NCI-H1092 (cell line): ENCODE data around the gene SIK3.
"Not testable (repeated sequence)": the region's sequence is repeated elsewhere in the genome, so short reads cannot be mapped to it uniquely, and the experiment has no call there.

Source experiments
- DNase-seq: peaks from one replicate; lab custom pipeline; 2025; lab: John Stamatoyannopoulos, UW

Gene SIK3

DNA sequence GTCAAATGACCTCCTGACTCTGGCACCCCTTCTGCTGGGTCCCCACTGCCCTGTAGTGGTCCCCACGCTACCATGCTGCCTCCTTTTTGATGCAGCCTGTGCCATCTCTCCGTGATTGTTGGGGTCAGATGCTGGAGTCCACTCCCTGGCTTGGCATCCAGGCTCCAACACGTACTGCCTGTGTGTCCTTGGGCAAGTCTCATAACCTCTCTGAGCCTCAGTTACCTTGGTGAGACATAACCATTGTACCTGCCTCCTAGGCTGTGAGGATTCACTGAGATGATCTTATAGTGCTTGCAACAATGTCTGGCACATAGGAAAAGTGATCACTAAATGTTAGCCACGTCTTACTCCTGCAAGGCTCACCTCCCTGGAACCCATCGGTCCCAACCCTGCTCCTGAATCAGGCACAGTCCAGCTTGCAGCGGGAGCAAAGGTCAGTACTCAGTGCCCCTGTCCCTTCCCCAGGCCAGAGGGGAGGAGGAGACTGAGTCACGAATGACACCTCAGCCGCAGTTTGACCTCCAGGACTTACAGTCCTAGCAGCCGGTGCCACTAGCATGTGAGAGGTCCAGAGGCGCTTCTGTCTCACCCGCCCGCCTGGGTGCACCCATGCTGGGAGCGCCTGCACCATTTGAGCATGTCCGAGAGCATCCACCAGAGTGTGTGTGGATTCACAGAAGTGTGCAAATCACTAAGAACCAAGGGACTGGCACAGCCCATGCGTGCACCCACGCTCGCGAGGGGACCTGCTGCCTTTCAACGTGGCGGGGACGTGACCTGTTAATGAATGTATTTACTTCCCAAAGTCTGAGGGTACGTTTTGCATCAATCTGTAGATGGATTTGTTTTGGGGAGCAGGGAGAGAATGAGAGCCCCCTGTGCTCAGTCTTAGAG, 272.1 kb downstream of the SIK3 start:
- no peak for DNase-seq

- no peak for DNase-seq
These were observed 272.8 kb downstream of the SIK3 start for GRCh38 chr11:116825434-116825833.

DNA sequence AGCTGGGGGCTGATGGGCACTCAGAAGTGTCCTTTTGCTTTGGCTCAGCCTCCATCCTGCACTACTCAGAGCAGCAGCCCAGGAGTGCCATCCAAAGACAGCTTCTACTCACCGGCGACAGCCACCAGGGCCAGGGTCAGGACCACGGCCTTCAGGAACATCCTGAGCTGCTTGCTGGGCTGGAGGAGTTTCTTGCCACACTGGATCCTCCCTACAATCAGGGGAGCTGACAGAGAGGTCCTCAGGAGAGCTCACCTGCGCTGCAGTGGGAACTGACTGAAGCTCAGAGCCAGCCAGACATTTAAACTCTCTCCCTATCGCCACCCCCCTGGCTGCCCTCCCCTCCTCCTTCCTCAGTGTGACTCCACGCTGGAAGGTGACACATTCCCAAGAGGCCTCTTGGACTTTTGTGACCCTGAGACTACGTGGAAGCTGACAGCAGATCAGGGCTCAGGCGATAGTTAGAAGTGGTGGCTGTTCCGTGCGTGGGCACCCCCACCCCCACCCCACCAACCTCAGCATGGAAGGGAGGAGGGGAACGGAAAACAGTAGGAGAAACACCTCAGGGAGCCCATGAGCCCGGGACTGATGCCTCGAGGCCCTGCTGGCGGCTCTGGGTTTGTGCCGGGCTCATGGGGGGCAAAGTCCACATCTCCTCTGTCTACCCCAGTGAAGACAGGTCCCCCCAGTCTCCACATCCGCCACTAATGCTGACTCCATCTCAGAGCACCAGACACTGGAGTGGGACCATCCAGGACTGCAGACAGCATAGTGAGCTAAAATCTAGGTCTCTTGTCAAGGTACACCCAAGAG, 275.0 kb downstream of the SIK3 start, which contains the start of gene APOA4:
Gene APOA4 (minus strand): TSS at position 274 of the 813 bp plus-strand sequence. CDS start 113 bp downstream, at position 161.
- DNase-seq, result no peak

- DNase-seq, result no peak
These were observed 275.7 kb downstream of the SIK3 start for GRCh38 chr11:116822575-116822974.

DNA sequence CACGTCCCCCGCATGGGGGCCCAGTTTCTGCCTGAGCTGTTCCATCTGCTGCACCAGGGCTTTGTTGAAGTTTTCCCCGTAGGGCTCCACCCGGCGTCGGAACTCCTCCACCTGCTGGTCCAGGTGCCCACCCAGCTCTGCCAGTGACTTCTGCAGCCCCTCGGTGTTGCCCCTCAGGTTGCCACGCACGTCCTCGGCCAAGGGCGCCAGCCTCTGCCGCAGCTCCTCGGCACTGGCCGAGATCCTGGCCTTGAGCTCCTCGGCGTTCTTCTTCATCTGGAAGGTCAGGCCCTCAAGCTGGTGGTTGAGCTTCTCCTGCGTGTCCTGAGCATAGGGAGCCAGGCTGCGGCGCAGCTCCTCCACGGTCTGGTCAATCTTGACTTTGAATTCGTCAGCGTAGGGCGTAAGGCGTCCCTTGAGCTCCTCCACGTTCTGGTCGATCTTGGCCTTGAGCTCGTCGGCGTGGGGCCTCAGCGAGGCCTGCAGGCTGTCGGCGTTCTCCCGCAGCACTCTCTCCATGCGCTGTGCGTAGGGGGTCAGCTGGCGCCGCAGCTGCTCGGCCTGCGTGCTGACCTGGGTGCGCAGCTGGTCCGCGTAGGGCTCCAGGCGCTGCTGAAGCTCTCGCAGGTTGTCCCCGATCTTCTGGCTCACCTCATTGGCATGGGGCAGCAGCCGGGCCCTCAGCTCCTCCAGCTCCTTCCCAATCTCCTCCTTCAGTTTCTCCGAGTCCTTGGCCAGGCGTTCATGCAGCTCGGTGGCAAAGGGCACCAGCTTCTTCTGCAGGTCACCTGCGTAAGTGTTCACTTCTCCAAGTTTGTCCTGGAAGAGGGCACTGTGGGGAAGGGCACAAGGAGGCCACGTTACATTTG, 276.9 kb downstream of the SIK3 start:
- DNase-seq, result no peak

DNA sequence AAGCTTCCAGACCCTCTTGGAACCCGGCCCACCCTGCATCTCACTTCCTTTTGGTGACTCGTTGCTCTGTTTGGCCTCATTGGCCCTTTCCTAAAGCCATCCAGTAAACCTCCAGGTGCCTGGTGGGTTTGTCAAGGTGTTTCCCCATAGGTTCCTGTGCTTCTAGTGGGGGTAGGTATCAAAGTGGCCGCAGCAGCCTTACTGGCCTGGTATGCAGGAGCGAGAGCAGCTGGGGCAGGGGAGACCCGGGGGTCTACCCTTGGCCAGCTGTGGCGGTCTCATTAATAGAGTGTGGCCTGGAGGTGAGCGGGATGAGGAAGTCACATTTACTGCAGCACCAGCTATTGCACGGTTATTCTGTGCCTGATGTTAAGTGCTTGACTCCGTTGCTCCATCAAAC, 279.2 kb downstream of the SIK3 start:
- no peak for DNase-seq

DNA sequence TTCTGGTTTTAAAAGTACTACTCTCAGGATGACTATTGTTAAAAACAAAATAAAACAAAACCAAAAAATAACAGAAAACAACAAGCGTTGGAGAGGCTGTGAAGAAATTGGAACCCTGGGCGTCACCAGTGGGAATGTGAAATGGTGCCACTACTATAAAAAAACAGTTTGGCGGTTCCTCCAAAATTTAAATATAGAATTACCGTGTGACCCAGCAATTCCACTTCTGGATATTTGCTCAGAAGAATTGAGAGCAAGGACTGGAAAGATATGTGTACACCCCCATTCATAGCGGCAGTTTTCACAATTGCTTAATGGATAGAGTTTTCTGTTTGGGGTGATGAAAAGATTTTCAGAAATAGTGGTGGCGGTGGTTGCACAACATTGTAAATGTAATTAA, 283.7 kb downstream of the SIK3 start:
- no peak for DNase-seq

GRCh38 chr11:116813781-116814471, 284.3 kb downstream of the SIK3 start:
- no peak for DNase-seq

DNA sequence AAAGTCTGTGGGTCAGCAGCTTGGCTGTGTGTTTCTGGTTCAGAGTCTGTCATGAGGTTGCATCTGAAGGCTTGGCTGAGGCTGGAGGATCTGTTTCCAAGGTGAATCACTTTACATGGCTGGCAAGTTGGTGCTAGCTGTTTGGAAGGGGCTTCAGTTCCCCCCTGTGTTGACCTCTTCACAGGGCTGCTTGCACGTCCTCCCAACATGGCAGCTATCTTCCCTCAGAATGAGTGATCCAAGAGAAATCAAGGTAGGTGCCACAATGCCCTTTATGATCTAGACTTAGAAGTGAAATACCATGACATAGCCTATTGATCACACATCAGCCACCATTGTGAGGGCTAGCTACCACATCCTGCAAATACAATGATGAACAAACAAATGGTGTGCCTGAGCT, 285.1 kb downstream of the SIK3 start:
- DNase-seq, result no peak

DNA sequence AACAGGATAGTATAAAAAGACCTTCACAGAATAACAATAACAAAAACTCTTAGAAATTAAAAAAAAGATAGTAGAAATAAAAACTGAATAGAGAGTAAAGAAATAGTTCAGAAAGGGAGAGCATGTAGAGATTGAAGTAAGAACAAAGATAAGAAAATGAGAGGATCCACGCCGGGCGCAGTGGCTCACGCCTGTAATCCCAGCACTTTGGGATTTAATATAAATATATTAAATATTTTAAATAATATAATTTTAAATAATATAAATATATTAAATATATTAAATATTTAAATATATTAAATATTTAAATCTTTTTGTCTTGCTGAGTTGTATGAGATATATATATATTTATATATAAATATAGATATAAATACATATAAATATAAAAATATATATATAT, 286.1 kb downstream of the SIK3 start:
- DNase-seq, result no peak

DNA sequence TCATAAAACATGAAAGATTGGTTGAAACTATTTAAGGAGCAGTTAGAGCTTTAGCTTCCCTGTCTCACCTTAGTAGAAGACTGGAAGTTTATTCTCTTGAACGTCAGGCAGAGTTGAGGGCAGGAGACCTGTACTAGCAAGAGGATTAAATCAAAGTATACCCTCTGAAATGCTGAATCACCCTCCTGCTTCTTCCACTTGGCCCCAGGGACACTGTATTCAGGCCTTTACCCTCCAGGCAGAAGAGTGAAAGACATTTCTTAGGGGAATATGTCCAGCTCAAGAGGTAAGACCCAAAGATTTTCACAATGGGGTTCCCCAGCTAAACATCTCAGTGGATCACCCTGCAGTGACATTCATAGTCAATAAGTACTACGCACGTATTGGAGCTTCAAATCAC, 287.0 kb downstream of the SIK3 start:
- DNase-seq, result no peak

- no peak for DNase-seq
These were observed 289.7 kb downstream of the SIK3 start for GRCh38 chr11:116808262-116809175.

GRCh38 chr11:116807601-116808261, 290.5 kb downstream of the SIK3 start:
- DNase-seq, result no peak

- no peak for DNase-seq
These were observed 294.2 kb downstream of the SIK3 start for GRCh38 chr11:116804001-116804400.

DNA sequence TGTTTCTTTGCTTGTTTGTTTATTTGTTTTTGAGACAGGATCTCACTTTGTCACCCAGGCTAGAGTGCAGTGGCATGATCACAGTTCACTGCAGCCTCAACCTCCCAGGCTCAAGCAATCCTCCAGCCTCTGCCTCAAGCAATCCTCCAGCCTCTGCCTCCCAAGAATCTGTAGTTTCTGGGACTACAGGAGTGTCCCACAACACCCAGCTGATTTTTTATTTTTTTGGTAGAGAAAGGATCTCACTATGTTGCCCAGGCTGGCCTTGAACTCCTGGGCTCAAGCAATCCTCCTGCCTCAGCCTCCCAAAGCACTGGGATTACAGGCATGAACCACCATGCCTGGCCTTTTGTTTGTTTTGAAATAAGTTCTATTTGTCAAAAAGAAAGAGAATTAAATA, 296.6 kb downstream of the SIK3 start:
- DNase-seq, result not testable (repeated sequence)

DNA sequence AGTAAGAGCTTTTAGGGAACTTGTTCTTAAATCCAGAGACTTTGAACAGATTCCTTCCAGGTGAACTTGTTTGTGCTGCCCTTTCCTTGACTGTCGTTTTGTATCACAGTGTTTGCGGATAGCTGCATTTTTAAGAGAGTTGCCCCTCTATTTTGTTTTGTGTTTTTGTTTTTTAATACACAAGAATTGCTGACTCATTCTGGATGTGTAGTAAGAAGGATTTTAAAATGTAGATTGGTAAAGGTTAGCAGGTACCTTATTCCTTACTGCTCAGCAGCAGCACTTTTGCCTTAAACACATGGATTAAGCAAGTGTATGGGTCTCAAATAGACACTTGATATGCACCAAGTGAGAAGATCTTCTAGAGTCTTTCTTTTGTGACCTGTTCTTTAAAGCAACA, 297.6 kb downstream of the SIK3 start:
- DNase-seq, result no peak

DNA sequence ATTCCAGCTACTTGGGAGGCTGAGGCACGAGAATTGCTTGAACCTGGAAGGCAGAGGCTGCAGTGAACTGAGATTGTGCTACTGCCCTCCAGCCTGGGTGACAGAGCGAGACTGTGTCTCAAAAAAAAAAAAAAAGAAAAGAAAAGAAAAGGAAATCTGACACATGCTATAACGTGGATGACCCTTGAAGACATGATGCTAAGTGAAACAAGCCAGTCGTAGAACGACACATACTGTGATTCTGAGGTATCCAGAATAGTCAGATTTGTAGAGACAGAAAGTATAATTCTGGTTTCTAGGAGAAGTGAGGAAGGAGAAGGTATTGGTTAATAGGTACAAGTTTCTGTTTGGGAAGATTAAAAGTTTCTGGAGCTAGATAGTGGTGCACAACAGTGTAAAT, 299.9 kb downstream of the SIK3 start:
- DNase-seq, result no peak

DNA sequence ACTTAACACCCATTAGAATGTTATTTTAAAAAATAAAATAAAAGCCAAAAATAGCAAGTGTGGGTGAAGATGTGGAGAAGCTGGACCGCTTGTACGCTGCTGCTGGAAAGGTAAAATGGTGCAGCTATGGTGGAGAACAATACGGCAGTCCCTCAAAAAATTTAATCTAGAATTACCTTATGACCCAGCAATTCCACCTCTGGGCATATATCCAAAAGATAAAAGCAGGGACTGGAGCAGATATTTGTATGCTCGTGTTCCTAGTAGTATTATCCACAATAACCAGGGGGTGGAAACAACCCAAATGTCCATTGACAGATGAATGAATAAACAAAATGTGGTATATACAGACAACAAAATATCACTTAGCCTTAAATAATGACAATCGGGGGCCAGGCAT, 300.4 kb downstream of the SIK3 start:
- DNase-seq, result no peak

DNA sequence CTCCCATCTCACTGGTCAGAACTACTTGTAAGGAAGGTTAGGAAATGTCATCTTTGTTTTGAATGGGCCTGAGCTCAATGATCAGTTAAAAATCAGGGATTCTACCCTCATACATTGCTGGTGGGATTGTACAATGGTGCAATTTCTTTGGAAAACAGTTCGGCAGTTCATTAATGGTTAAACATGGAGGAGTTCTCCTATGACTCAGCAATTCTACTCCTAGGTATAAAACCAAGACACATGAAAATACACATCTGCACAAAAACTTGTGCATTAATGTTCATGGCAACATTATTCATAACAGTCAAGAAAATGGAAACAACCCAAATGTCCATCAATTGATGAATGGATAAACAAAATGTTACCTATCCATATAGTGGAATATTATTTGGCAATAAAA, 301.7 kb downstream of the SIK3 start:
- no peak for DNase-seq

- no peak for DNase-seq
These were observed 303.4 kb downstream of the SIK3 start for GRCh38 chr11:116794851-116795250.
